Stimulated activated CD8-positive, alpha-beta memory T cell treated with anti-CD3 and anti-CD28 coated beads, Interleukin-4, amount 100 ng/mL, for 4 hours (primary cell): Measurements from ENCODE around the gene DIAPH3.

Experiments used
- DNase-seq, 2 donors: peaks; one replicate each; pipeline ENCODE4 v3.0.0-alpha.2; 2020; ENCODE audit warnings: low read depth in 2 of 2, low spot score in 1 of 2

DIAPH3 gene

GRCh38 chr13:59638404-59638803, 525.3 kb downstream of the DIAPH3 start:
- no peak for DNase-seq

GRCh38 chr13:59635589-59635988, 528.1 kb downstream of the DIAPH3 start:
- no peak for DNase-seq

- no peak for DNase-seq
Measured at GRCh38 chr13:59633290-59633689, 530.4 kb downstream of the DIAPH3 start.

- DNase-seq, result no peak
Measured at GRCh38 chr13:59631271-59631670, 532.5 kb downstream of the DIAPH3 start.

- no peak for DNase-seq
Measured at GRCh38 chr13:59625111-59625510, 538.6 kb downstream of the DIAPH3 start.

- DNase-seq, result no peak
Measured at GRCh38 chr13:59623206-59623915, 540.4 kb downstream of the DIAPH3 start.

- no peak for DNase-seq
Measured at GRCh38 chr13:59621773-59622172, 542.0 kb downstream of the DIAPH3 start.
